ENCODE measurements around the gene GRM4. TPM values are rescaled to one million over a fixed set of nuclear protein-coding genes. Genes with fewer than 3 reads are reported as not detected.

Gene GRM4
- total RNA-seq, 1 experiment from 2014 or later: not detected

DNA sequence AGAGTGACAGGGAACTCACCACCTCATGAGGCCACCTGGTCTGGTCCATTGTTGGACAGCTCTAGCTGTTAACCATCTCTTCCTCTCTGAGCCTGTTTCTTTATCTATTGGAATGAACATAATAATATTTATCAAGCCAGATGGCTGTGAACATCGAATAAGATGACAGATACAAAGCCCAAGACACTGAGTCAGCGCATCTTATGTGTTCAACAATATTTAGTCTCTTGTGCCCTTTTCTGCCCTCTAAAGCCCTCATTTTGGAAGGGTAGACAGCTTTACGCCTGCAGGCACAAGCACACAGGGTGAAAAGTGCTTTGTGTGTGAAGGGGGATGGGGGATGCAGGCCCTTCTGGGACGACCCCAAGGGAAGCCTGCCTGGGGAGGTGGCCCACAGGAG is 164.0 kb downstream of the GRM4 start:
- TF ChIP-seq, protein P1, sequence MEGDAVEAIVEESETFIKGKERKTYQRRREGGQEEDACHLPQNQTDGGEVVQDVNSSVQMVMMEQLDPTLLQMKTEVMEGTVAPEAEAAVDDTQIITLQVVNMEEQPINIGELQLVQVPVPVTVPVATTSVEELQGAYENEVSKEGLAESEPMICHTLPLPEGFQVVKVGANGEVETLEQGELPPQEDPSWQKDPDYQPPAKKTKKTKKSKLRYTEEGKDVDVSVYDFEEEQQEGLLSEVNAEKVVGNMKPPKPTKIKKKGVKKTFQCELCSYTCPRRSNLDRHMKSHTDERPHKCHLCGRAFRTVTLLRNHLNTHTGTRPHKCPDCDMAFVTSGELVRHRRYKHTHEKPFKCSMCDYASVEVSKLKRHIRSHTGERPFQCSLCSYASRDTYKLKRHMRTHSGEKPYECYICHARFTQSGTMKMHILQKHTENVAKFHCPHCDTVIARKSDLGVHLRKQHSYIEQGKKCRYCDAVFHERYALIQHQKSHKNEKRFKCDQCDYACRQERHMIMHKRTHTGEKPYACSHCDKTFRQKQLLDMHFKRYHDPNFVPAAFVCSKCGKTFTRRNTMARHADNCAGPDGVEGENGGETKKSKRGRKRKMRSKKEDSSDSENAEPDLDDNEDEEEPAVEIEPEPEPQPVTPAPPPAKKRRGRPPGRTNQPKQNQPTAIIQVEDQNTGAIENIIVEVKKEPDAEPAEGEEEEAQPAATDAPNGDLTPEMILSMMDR (IDR thresholded peaks at IDR 0.05; ENCODE audit: unreplicated experiment): no peak
- no TSS peak for BruUV-seq (replicated peaks)
- H3K9me3 Mint-ChIP-seq (ENCODE audit: low read depth, unreplicated experiment): no peaks in the 10 kb centered on the region
- H3K4me3 Mint-ChIP-seq (ENCODE audit: low read depth, unreplicated experiment): no peak overlapping the region
- peaks cover 77% of the 10 kb centered on the region for H3K27me3 Mint-ChIP-seq (ENCODE audit: unreplicated experiment)
- H3K36me3 Mint-ChIP-seq (ENCODE audit: insufficient read depth, unreplicated experiment): no peaks in the 10 kb centered on the region
- H3K27ac Mint-ChIP-seq (ENCODE audit: unreplicated experiment): no peak overlapping the region
- CTCF ChIA-PET: interaction anchor here (1.1 kb wide), 1 partner anchor 12 kb away, joined by 6 read pairs; no protein-coding TSS in a partner anchor
- DNase-seq: no peak
- H3K4me1 Mint-ChIP-seq (ENCODE audit: low read depth, unreplicated experiment): no peaks in the 10 kb centered on the region
- intact Hi-C loops (cut with micrococcal nuclease; ENCODE audit: unreplicated experiment): no loop called here

DNA sequence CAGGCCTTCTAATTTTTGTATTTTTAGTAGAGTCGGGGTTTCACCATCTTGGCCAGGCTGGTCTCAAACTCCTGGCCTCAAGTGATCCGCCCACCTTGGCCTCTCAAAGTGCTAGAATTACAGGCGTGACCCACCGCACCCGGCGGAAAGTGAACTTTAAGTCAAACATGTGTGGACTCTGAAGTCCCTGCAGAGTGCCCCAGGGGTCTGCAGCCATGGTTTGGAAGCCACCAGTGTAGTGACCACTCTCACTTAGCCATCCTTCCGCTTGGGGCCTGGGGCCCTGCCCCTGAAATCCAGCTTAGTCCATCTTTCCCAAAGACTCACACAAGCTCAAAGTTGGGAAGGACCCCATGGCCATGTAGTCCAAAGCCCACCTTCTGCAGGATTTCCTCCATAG is 164.5 kb downstream of the GRM4 start:
- intact Hi-C loops (cut with micrococcal nuclease; ENCODE audit: unreplicated experiment): no loop called here
- Mint-ChIP-seq H3K27ac (ENCODE audit: unreplicated experiment) (no peak overlapping the region), H3K36me3 (ENCODE audit: insufficient read depth, unreplicated experiment) (no peaks in the 10 kb centered on the region), H3K4me3 (ENCODE audit: low read depth, unreplicated experiment) (no peak overlapping the region), H3K9me3 (ENCODE audit: low read depth, unreplicated experiment) (no peaks in the 10 kb centered on the region), H3K4me1 (ENCODE audit: low read depth, unreplicated experiment) (no peaks in the 10 kb centered on the region), H3K27me3 (ENCODE audit: unreplicated experiment) (peaks cover 77% of the 10 kb centered on the region)
- DNase-seq: no peak
- BruUV-seq (replicated peaks): no TSS peak
- CTCF ChIA-PET: interaction anchor here (1.1 kb wide), 1 partner anchor 12 kb away, joined by 6 read pairs; no protein-coding TSS in a partner anchor
- TF ChIP-seq, protein P1 (IDR thresholded peaks at IDR 0.05; ENCODE audit: unreplicated experiment): no peak

DNA sequence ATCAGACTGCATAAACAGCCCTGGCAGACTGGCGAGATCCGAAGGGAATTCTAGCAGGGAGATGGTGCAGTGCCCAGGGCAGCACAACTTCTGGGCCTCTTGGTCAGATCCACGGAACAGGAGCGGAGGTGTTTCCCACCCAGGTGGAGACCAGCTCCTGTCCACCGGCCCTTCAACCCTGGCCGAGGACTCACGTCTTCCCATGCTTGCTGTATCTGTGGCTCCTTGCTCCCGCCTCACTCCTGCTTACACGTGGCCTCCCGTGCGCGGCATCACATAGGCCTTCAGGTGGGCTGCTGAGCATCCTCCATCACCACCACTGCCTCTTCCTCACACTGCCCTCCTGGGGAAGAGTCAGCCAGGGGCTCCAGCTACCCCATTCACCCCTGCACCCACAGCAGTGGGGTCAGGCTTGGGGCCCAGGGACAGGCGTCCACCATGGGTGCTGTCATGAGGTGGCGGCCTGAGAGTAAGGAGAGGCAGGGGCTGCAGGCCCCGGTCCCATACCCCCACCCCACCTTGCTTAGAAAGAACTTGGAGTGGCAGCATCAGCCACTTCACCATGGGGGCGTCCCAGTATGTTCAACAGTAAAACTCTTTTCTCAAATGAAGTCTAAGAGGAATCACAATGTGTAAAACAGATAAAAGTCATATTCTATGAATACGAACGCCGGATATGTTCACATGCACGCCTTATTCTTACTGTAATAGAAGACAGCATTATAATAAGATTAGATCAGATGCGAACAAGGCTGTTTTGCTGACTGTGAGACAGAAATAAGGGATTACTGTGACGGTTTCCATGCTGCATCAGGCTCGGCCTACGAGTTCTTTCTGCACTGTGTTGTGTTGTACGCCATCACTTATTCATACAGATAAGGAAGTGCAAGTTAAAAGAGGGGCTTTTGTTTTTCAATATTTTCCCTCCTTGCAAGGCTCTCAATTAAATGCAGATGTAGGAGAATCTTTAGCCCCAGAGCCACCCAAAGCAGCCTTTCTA is 165.4 kb downstream of the GRM4 start:
- intact Hi-C loops (cut with micrococcal nuclease; ENCODE audit: unreplicated experiment): no loop called here
- no peaks in the 10 kb centered on the region for H3K4me1 Mint-ChIP-seq (ENCODE audit: low read depth, unreplicated experiment)
- CTCF ChIA-PET: no interaction called here
- H3K27me3 Mint-ChIP-seq (ENCODE audit: unreplicated experiment): peaks cover 72% of the 10 kb centered on the region
- H3K9me3 Mint-ChIP-seq (ENCODE audit: low read depth, unreplicated experiment): no peaks in the 10 kb centered on the region
- TF ChIP-seq, protein P1 (IDR thresholded peaks at IDR 0.05; ENCODE audit: unreplicated experiment): no peak
- no TSS peak for BruUV-seq (replicated peaks)
- no peak overlapping the region for H3K4me3 Mint-ChIP-seq (ENCODE audit: low read depth, unreplicated experiment)
- H3K36me3 Mint-ChIP-seq (ENCODE audit: insufficient read depth, unreplicated experiment): no peaks in the 10 kb centered on the region
- H3K27ac Mint-ChIP-seq (ENCODE audit: unreplicated experiment): no peak overlapping the region
- DNase-seq: no peak

DNA sequence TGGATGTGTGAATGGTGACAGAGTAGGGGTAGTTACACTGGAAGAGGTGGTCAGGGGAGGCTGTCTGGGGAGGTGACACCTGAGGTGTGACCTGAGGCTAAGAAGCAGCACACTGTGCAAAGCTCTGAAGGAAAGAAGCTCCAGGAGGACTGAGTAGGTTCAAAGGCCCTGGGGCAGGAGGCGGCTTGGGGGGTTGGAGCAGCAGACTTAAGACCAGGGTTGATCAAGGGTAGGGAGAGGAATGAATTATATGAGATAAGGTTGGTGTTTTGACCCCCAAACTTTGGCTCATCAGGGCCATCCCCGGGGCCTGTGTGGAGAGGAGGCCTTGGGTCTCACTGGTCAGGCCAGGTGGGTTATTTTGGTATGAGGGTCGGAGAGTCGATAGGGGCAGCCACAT is 166.1 kb downstream of the GRM4 start:
- no TSS peak for BruUV-seq (replicated peaks)
- H3K4me3 Mint-ChIP-seq (ENCODE audit: low read depth, unreplicated experiment): no peak overlapping the region
- no peaks in the 10 kb centered on the region for H3K4me1 Mint-ChIP-seq (ENCODE audit: low read depth, unreplicated experiment)
- H3K36me3 Mint-ChIP-seq (ENCODE audit: insufficient read depth, unreplicated experiment): no peaks in the 10 kb centered on the region
- TF ChIP-seq, protein P1 (IDR thresholded peaks at IDR 0.05; ENCODE audit: unreplicated experiment): no peak
- DNase-seq: no peak
- H3K27ac Mint-ChIP-seq (ENCODE audit: unreplicated experiment): no peak overlapping the region
- peaks cover 69% of the 10 kb centered on the region for H3K27me3 Mint-ChIP-seq (ENCODE audit: unreplicated experiment)
- CTCF ChIA-PET: no interaction called here
- no peaks in the 10 kb centered on the region for H3K9me3 Mint-ChIP-seq (ENCODE audit: low read depth, unreplicated experiment)
- intact Hi-C loops (cut with micrococcal nuclease; ENCODE audit: unreplicated experiment): no loop called here
